ENCODE measurements around the gene COPS4. TPM values are rescaled to one million over a fixed set of nuclear protein-coding genes. Genes with fewer than 3 reads are reported as not detected.

The COPS4 gene
- polyA plus RNA-seq, 1 donor (not counting 4 experiments of a cell fraction or from before 2014, with no cell fraction given) = 50.2 TPM

- Histone ChIP-seq H3K4me1 (ENCODE audit: control insufficient read depth, extremely low read depth, insufficient read depth, low read length) (no peaks in the 10 kb centered on the region), H3K27ac (ENCODE audit: control insufficient read depth, insufficient read depth, low read length) (no peak overlapping the region), H3K9me3 (ENCODE audit: control insufficient read depth, low read depth, low read length) (no peaks in the 10 kb centered on the region), H3K27me3 (ENCODE audit: control insufficient read depth, extremely low read depth, insufficient read depth, low read length) (no peaks in the 10 kb centered on the region), H3K9ac (ENCODE audit: control insufficient read depth, extremely low read depth, insufficient read depth, low read length) (no peak overlapping the region), H3K4me3 (ENCODE audit: control insufficient read depth in 2 of 3, extremely low read depth in 1 of 3, insufficient read depth in 2 of 3, low read depth in 1 of 3, low read length in 3 of 3) (no peak overlapping the region), H3K36me3 (ENCODE audit: control insufficient read depth in 2 of 2, extremely low read depth in 1 of 2, insufficient read depth in 2 of 2, low read length in 2 of 2) (peaks cover 3 to 8% of the 10 kb centered on the region in 2 experiments), H3K9me1 (ENCODE audit: control insufficient read depth, extremely low read depth, insufficient read depth, low read length) (no peaks in the 10 kb centered on the region), H3K4me2 (ENCODE audit: control insufficient read depth, extremely low read depth, insufficient read depth, low read depth, low read length) (no peak overlapping the region), H3K79me2 (ENCODE audit: control insufficient read depth, insufficient read depth, low read length) (no peaks in the 10 kb centered on the region), H4K20me1 (ENCODE audit: control insufficient read depth, extremely low read depth, insufficient read depth, low read length) (no peaks in the 10 kb centered on the region), H2AFZ (ENCODE audit: control insufficient read depth, low read length) (no peak overlapping the region)
- FAIRE-seq (no peak), DNase-seq (ENCODE audit: low read depth, low spot score) (no peak)
- TF ChIP-seq EZH2 (IDR thresholded peaks at IDR 0.05; ENCODE audit: low read length) = no peak
- TF ChIP-seq, protein P1, sequence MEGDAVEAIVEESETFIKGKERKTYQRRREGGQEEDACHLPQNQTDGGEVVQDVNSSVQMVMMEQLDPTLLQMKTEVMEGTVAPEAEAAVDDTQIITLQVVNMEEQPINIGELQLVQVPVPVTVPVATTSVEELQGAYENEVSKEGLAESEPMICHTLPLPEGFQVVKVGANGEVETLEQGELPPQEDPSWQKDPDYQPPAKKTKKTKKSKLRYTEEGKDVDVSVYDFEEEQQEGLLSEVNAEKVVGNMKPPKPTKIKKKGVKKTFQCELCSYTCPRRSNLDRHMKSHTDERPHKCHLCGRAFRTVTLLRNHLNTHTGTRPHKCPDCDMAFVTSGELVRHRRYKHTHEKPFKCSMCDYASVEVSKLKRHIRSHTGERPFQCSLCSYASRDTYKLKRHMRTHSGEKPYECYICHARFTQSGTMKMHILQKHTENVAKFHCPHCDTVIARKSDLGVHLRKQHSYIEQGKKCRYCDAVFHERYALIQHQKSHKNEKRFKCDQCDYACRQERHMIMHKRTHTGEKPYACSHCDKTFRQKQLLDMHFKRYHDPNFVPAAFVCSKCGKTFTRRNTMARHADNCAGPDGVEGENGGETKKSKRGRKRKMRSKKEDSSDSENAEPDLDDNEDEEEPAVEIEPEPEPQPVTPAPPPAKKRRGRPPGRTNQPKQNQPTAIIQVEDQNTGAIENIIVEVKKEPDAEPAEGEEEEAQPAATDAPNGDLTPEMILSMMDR (optimal IDR thresholded peaks at IDR 0.05 in 1 of 3, IDR thresholded peaks at IDR 0.05 in 1 of 3, conservative IDR thresholded peaks at IDR 0.05 in 1 of 3; ENCODE audit: extremely low read depth in 1 of 3, insufficient read depth in 2 of 3, low read length in 3 of 3) = no peak
- dilution Hi-C loops (cut with MboI; ENCODE audit: extremely low pct_ligation_motif_present, low sequenced_read_pairs) = no loop called here
These were observed 32.2 kb downstream of the COPS4 start for GRCh38 chr4:83067058-83067639.

DNA sequence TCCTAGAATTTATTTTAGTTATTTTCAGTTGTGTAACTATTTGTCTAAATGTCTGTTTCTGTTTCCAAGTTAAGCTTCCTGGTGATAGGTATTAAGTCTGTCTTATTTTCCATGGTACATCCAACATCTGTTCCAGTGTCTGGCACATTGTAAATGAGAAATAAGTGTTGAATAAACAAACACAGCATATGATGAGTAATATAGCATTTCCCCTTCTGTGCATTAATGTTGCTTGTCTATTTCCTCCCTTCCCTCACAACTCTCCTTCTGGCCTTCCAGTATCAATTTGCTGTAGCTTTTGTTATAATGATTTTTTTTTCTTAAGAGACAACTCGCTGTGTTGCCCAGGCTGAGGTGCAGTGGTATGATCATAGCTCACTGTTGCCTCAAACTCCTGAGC lies 36.1 kb downstream of the COPS4 start:
- peaks cover 11% of the 10 kb centered on the region for H3K4me1 ChIP-seq (ENCODE audit: control insufficient read depth, extremely low read depth, insufficient read depth, low read length)
- H3K9me1 ChIP-seq (ENCODE audit: control insufficient read depth, extremely low read depth, insufficient read depth, low read length) = no peaks in the 10 kb centered on the region
- FAIRE-seq = no peak
- no peak for DNase-seq (ENCODE audit: low read depth, low spot score)
- H3K4me2 ChIP-seq (ENCODE audit: control insufficient read depth, extremely low read depth, insufficient read depth, low read depth, low read length) = no peak overlapping the region
- H3K27me3 ChIP-seq (ENCODE audit: control insufficient read depth, extremely low read depth, insufficient read depth, low read length) = no peaks in the 10 kb centered on the region
- no peaks in the 10 kb centered on the region for H4K20me1 ChIP-seq (ENCODE audit: control insufficient read depth, extremely low read depth, insufficient read depth, low read length)
- H3K79me2 ChIP-seq (ENCODE audit: control insufficient read depth, insufficient read depth, low read length) = no peaks in the 10 kb centered on the region
- TF ChIP-seq, protein P1 (optimal IDR thresholded peaks at IDR 0.05 in 1 of 3, IDR thresholded peaks at IDR 0.05 in 1 of 3, conservative IDR thresholded peaks at IDR 0.05 in 1 of 3; ENCODE audit: extremely low read depth in 1 of 3, insufficient read depth in 2 of 3, low read length in 3 of 3) = no peak
- TF ChIP-seq EZH2 (IDR thresholded peaks at IDR 0.05; ENCODE audit: low read length) = no peak
- dilution Hi-C loops (cut with MboI; ENCODE audit: extremely low pct_ligation_motif_present, low sequenced_read_pairs) = no loop called here
- H3K27ac ChIP-seq (ENCODE audit: control insufficient read depth, insufficient read depth, low read length) = no peak overlapping the region
- no peak overlapping the region for H3K4me3 ChIP-seq (ENCODE audit: control insufficient read depth in 2 of 3, extremely low read depth in 1 of 3, insufficient read depth in 2 of 3, low read depth in 1 of 3, low read length in 3 of 3)
- no peak overlapping the region for H3K9ac ChIP-seq (ENCODE audit: control insufficient read depth, extremely low read depth, insufficient read depth, low read length)
- no peaks in the 10 kb centered on the region for H3K9me3 ChIP-seq (ENCODE audit: control insufficient read depth, low read depth, low read length)
- peaks cover 2 to 14% of the 10 kb centered on the region in 2 experiments for H3K36me3 ChIP-seq (ENCODE audit: control insufficient read depth in 2 of 2, extremely low read depth in 1 of 2, insufficient read depth in 2 of 2, low read length in 2 of 2)
- H2AFZ ChIP-seq (ENCODE audit: control insufficient read depth, low read length) = no peak overlapping the region
